Measurements from ENCODE around the gene TM9SF4. TPM values are rescaled to one million over a fixed set of nuclear protein-coding genes. Genes with fewer than 3 reads are reported as not detected.

TM9SF4 gene
- total RNA-seq, 6 donors from 2014 or later: 26.7 to 48.0 (median 37.1) TPM

DNA sequence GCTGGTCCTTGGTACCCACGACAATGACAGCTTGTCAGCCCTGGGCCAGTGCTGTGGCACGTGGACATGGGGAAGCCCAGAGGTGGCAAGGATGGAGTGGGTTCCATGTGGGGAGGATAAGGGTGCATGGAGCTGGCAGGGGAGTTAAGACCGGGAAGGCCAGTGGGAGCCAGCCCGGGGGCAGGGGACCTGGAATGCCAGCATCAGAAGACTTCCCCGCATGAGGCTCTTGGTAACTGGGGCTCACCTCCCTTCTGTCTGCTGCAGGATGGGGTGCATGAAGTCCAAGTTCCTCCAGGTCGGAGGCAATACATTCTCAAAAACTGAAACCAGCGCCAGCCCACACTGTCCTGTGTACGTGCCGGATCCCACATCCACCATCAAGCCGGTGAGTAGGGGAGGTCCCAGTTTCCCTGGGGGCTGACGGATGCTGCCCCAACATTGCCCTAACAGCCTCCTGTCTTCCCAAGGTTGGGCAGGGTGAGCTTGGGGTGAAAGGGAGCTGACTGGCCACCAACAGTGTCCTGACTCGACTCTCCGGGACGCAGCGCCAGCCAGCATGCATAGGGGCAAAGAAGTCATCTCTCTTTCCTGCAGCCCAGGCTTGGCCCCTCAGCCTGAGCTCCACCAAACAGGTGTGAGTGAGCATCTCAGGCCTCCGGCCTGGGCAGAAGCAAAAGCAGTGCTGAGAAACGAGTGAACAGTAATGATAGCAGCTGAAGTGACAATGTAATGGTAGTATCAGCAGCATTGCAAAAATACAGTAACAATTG is 37.9 kb upstream of the TM9SF4 start:
- Histone ChIP-seq H3K27ac (peak overlapping the region in 3 of 4 donors; percentile 8 to 73 (median 54)), H3K27me3 (no peaks in the 10 kb centered on the region), H3K4me1 (peaks cover 0 to 3% (median 0%) of the 10 kb centered on the region in 4 donors), H3K4me3 (no peak overlapping the region), H3K36me3 (peaks cover 0 to 4% (median 0%) of the 10 kb centered on the region in 4 donors), H3K9me3 (no peaks in the 10 kb centered on the region)
- TF ChIP-seq POLR2A (IDR thresholded peaks at IDR 0.05) (no peak), EP300 (IDR thresholded peaks at IDR 0.05) (no peak), POLR2AphosphoS5 (IDR thresholded peaks at IDR 0.05) (no peak)
- TF ChIP-seq, protein P1, sequence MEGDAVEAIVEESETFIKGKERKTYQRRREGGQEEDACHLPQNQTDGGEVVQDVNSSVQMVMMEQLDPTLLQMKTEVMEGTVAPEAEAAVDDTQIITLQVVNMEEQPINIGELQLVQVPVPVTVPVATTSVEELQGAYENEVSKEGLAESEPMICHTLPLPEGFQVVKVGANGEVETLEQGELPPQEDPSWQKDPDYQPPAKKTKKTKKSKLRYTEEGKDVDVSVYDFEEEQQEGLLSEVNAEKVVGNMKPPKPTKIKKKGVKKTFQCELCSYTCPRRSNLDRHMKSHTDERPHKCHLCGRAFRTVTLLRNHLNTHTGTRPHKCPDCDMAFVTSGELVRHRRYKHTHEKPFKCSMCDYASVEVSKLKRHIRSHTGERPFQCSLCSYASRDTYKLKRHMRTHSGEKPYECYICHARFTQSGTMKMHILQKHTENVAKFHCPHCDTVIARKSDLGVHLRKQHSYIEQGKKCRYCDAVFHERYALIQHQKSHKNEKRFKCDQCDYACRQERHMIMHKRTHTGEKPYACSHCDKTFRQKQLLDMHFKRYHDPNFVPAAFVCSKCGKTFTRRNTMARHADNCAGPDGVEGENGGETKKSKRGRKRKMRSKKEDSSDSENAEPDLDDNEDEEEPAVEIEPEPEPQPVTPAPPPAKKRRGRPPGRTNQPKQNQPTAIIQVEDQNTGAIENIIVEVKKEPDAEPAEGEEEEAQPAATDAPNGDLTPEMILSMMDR (IDR thresholded peaks at IDR 0.05): no peak
- ATAC-seq (ENCODE audit: low FRiP score in 2 of 2): no peak
- WGBS, 2 donors: 84 to 90% methylated on average over 14 to 15 of the region's 17 CpGs
- peak in 1 of 2 donors; percentile 51 for DNase-seq

- ATAC-seq (ENCODE audit: low FRiP score in 2 of 2) (no peak), DNase-seq (no peak)
- no peaks in the 10 kb centered on the region for H3K9me3 ChIP-seq
- H3K36me3 ChIP-seq: peaks cover 0 to 4% (median 0%) of the 10 kb centered on the region in 4 donors
- H3K4me1 ChIP-seq: peaks cover 0 to 3% (median 0%) of the 10 kb centered on the region in 4 donors
- no peak overlapping the region for H3K27ac ChIP-seq
- TF ChIP-seq EP300 (IDR thresholded peaks at IDR 0.05) (no peak), POLR2AphosphoS5 (IDR thresholded peaks at IDR 0.05) (no peak), POLR2A (IDR thresholded peaks at IDR 0.05) (no peak)
- TF ChIP-seq, protein P1 (IDR thresholded peaks at IDR 0.05): no peak
- H3K4me3 ChIP-seq: no peak overlapping the region
- H3K27me3 ChIP-seq: no peaks in the 10 kb centered on the region
- WGBS, 2 donors: 83 to 89% methylated on average over 6 of the region's 6 CpGs
Measured at GRCh38 chr20:32072168-32072750, 37.3 kb upstream of the TM9SF4 start.

DNA sequence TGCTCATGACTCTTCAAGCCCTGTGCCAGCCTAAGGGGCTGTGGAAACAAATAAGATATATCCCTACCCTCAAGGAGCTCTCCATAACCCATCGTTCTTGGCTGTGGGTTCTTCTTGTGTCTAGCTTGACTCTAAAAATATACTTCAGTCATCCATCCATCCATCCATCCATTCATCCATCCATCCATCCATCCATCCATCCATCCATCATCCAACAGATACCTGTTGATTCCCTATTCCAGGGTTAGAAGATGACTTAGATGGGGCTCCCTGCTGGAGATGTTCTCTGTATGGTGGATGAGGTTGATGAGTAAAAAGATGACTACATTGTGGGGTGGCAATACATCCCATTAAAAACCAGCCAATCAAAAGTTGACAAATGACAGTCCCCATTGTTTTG is 34.0 kb upstream of the TM9SF4 start:
- no peaks in the 10 kb centered on the region for H3K9me3 ChIP-seq
- no peak for TF ChIP-seq POLR2A (IDR thresholded peaks at IDR 0.05)
- peaks cover 0 to 3% (median 0%) of the 10 kb centered on the region in 4 donors for H3K4me1 ChIP-seq
- ATAC-seq (ENCODE audit: low FRiP score in 2 of 2) (no peak), DNase-seq (no peak)
- 90 to 93% methylated on average over 1 of the region's 1 CpG for WGBS, 2 donors
- H3K27me3 ChIP-seq: no peaks in the 10 kb centered on the region
- H3K27ac ChIP-seq: no peak overlapping the region
- no peak overlapping the region for H3K4me3 ChIP-seq
- H3K36me3 ChIP-seq: peaks cover 0 to 4% (median 0%) of the 10 kb centered on the region in 4 donors

DNA sequence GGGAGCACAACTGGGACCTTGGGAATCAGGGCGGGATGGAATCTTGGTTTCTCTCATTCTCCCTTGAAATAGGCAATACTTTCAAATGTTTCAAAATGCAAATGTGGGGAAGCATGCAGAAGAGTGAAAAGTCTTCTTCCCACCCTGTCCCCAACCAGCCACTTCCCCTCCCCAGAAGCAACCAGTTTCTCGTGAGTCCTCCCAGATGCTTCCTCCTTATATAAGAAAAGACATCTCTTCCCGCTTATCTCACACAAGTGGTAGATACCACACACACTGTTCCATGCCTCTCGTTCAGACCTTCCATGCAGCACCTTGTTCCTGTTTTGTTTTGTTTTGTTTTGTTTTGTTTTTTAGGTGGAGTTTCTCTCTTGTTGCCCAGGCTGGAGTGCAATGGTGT is 32.3 kb upstream of the TM9SF4 start:
- Histone ChIP-seq H3K4me1 (no peaks in the 10 kb centered on the region), H3K9me3 (no peaks in the 10 kb centered on the region), H3K27me3 (no peaks in the 10 kb centered on the region), H3K36me3 (peaks cover 0 to 4% (median 0%) of the 10 kb centered on the region in 4 donors), H3K27ac (no peak overlapping the region), H3K4me3 (no peak overlapping the region)
- ATAC-seq (ENCODE audit: low FRiP score in 2 of 2) (peak in 1 of 2 donors; percentile 45), DNase-seq (no peak)
- 55 to 61% methylated on average over 4 of the region's 4 CpGs for WGBS, 2 donors
- TF ChIP-seq POLR2A (IDR thresholded peaks at IDR 0.05) (no peak), POLR2AphosphoS5 (IDR thresholded peaks at IDR 0.05) (no peak), EP300 (IDR thresholded peaks at IDR 0.05) (no peak)
- TF ChIP-seq, protein P1 (IDR thresholded peaks at IDR 0.05): no peak

GRCh38 chr20:32078322-32078721 is 31.2 kb upstream of the TM9SF4 start:
- Histone ChIP-seq H3K27ac (no peak overlapping the region), H3K9me3 (no peaks in the 10 kb centered on the region), H3K27me3 (no peaks in the 10 kb centered on the region), H3K4me3 (no peak overlapping the region), H3K4me1 (no peaks in the 10 kb centered on the region), H3K36me3 (peaks cover 0 to 4% (median 0%) of the 10 kb centered on the region in 4 donors)
- no peak for TF ChIP-seq EP300 (IDR thresholded peaks at IDR 0.05)
- TF ChIP-seq, protein P1 (IDR thresholded peaks at IDR 0.05): no peak
- TF ChIP-seq POLR2A (IDR thresholded peaks at IDR 0.05): no peak
- 94 to 96% methylated on average over 5 of the region's 5 CpGs for WGBS, 2 donors
- no peak for ATAC-seq (ENCODE audit: low FRiP score in 2 of 2)
- DNase-seq: no peak

Measured in upper lobe of left lung (tissue), 6 donors.